Heart left ventricle (tissue), 16 donors: ENCODE data around the gene USP13. TPM values are rescaled to one million over a fixed set of nuclear protein-coding genes. Genes with fewer than 3 reads are reported as not detected.

Experiments
- ATAC-seq, 4 donors: fragments of 200-7000 bp; cut with Tn5 transposase; one replicate each; pipeline ENCODE4 v1.9.1; 2020 to 2022; ENCODE audit warnings: moderate library complexity in 4 of 4, mild to moderate bottlenecking in 3 of 4, moderate number of reproducible peaks in 1 of 4
- DNase-seq, 5 donors: peaks; one replicate each; pipeline ENCODE4 v3.0.0-alpha.2; 2020
- H3K27ac ChIP-seq, 12 donors: fragments of 200-600 bp; sonication (generic) in 4 of 12; one replicate each; pipeline versions ENCODE4 v1.5.0 to v1.8.0; 2016 to 2022; ENCODE audit warnings: mild to moderate bottlenecking in 2 of 12
- H3K27me3 ChIP-seq, 9 donors: fragments of 200-600 bp; sonication (generic) in 2 of 9; one replicate each; pipeline versions ENCODE4 v1.5.1 to v1.8.0; 2016 to 2022; ENCODE audit warnings: mild to moderate bottlenecking in 3 of 9
- H3K36me3 ChIP-seq, 9 donors: fragments of 200-600 bp; sonication (generic) in 2 of 9; one replicate each; pipeline versions ENCODE4 v1.5.0 to v1.8.0; 2018 to 2022; ENCODE audit warnings: mild to moderate bottlenecking in 2 of 9
- H3K4me1 ChIP-seq, 12 donors: fragments of 200-600 bp; sonication (generic) in 4 of 12; one replicate each; pipeline versions ENCODE4 v1.5.0 to v1.8.0; 2016 to 2022; ENCODE audit warnings: mild to moderate bottlenecking in 3 of 12
- H3K4me3 ChIP-seq, 12 donors: fragments of 200-600 bp; sonication (generic) in 4 of 12; one replicate each; pipeline versions ENCODE4 v1.5.0 to v1.8.0; 2017 to 2022; ENCODE audit warnings: mild to moderate bottlenecking in 9 of 12, moderate library complexity in 4 of 12
- H3K9me3 ChIP-seq, 12 donors: fragments of 200-600 bp; sonication (generic) in 4 of 12; one replicate each; pipeline versions ENCODE4 v1.5.0 to v1.8.0; 2016 to 2022; ENCODE audit warnings: mild to moderate bottlenecking in 1 of 12
- CTCF ChIP-seq, 12 donors: fragments of 200-600 bp; sonication (generic) in 4 of 12; IDR thresholded peaks; one replicate each; pipeline versions ENCODE4 v1.5.0 to v1.8.0; 2018 to 2022; ENCODE audit warnings: antibody characterized with exemption in 12 of 12, mild to moderate bottlenecking in 5 of 12
- POLR2A ChIP-seq, 2 donors: fragments of 450-650 bp; IDR thresholded peaks; one replicate each; pipeline ENCODE4 v1.6.1; 2017; ENCODE audit warnings: antibody characterized with exemption in 2 of 2, mild to moderate bottlenecking in 2 of 2, moderate library complexity in 2 of 2
- WGBS, 4 donors: extraction: QIAGEN DNeasy Blood & Tissue Kit in 2 of 4; methylation state at CpG; one replicate each; pipeline versions ENCODE4 v1.1.5 to v1.1.7; 2013 to 2018; 5-methylcytosine and 5-hydroxymethylcytosine counted together
- intact Hi-C, 10 donors: fragments of 100-400 bp; cut with DNase I; formaldehyde crosslinking; loops; one replicate each; pipeline versions ENCODE4 v1.11.1 to v1.14.2; 2022
- polyA plus RNA-seq, 2 donors: library from polyadenylated mRNA; stranded (reverse); fragments of 200-250 nt; gene quantifications; one replicate each; pipeline ENCODE4 v1.2.3, GENCODE V29; 2013
- total RNA-seq, 9 donors: library from RNA; depleted of rRNA in 2 of 9; stranded (reverse); fragments of >200 nt in 2 of 9; fragmentation: NEBNext Ultra II Directional in 3 of 9; extraction: Animal tissue kit (Norgen Biotek cat#: 25700) in 3 of 9; gene quantifications; one replicate each; pipeline versions ENCODE4 v1.1.0 to v1.2.4, GENCODE V29; 2016 to 2023
- donor health status: ischemic (EF 13 %, LVEDD 7.1; RV severe dilation, severe dysfunction).
- donor health status: healthy with polysubstance abuse.
- donor health status: DM: no; HTN: yes; CAD: no.
- donor health status: DM: no; HTN: no; CAD: no.
- donor health status: ischemic (EF 25% LVEDD 6.9; RV normal size, moderate dysfunction).
- donor health status: ischemic (EF 25% LVEDD 5.7; RV mildly dilated, moderate dysfunction).
- donor health status: healthy.
- donor health status: DM: yes; HTN: yes; CAD: no.
- donor health status: ischemic (EF 35%, LVEDD 5.7; RV mildly dilated, moderate dysfunction).
- donor health status: nonischemic (EF 11% LVEDD 7.7; RV severe dilation, severe dysfunction).
- donor health status: DM: yes; HTN: yes; CAD: no.
- donor health status: PGD.
- donor health status: ischemic (EF 29% LVEDD 5.4; RV normal size, mild dysfunction).
- donor health status: nonischemic (EF 23%, LVEDD 6.1; RV moderate dilation, normal function).

The USP13 gene
- total and polyA plus RNA-seq, 11 donors, result 29.2 to 287 (median 137) TPM

DNA sequence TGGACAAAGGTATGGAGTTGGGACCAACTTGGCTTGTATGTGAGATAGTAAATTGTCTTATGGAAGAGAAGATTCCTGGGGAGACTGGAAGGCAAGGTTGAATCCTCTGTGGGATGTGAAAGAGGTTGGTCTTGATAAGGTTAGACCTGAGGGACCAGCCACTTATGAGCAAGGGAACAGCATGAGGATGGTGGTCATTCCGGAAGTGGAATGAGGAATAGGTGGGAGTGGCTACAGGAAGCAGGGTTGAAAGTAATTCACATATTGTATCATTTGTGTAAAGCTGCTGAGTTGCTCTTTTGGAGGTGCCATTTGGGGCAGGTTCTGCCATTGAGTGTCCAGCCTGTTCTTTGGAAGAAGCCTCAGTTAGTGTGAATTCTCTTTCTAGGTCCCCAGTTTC is 13.2 kb downstream of the USP13 start:
- peak overlapping the region in 3 of 12 donors; percentile 8 to 18 (median 16) for H3K4me3 ChIP-seq
- TF ChIP-seq POLR2A (IDR thresholded peaks at IDR 0.05) (no peak), CTCF (IDR thresholded peaks at IDR 0.05) (no peak)
- H3K27me3 ChIP-seq, result no peaks in the 10 kb centered on the region
- no peaks in the 10 kb centered on the region for H3K9me3 ChIP-seq
- peak overlapping the region; percentile 23 to 81 (median 68) for H3K27ac ChIP-seq
- DNase-seq, result no peak
- H3K4me1 ChIP-seq, result peaks cover 0 to 87% (median 38%) of the 10 kb centered on the region in 12 donors
- intact Hi-C loops, result loop anchor here in 1 of 10 donors (5.0 kb wide), 1 partner anchor 46 kb away; no protein-coding TSS in a partner anchor
- WGBS, 4 donors, result 11 to 38% (median 25%) methylated on average over 1 of the region's 1 CpG
- ATAC-seq, result peak in 3 of 4 donors; percentile 2 to 17 (median 3)
- H3K36me3 ChIP-seq, result no peaks in the 10 kb centered on the region

DNA sequence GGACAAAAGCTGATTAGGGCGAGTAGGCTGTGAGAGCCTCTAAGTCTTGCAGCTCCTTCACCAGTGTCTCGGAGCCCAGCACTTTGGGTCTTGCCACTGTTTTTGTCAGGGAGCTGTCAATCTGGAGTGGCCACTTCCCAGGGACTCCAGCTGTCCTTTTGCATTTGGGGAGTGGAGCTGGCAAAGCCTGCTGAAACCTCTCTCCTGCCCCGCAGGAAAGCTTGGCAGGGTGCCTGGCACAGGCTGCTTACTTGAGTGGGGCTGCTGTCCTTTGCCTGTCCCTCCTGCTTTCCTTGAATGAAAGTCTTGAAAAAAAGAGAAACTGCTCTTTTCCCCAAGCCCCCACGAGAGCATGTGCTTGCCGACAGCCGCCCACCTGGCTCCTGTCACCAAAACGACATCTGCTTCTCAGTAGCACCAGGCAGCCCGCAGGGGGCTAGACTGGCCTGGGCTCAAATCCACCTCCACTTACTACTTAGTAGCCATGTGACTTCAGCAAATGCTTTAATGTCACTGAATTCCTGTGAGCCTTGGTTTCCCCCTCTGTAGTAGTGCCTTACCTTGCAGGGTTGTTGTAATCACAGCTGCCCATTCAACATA is 13.7 kb downstream of the USP13 start:
- no peaks in the 10 kb centered on the region for H3K9me3 ChIP-seq
- no peaks in the 10 kb centered on the region for H3K27me3 ChIP-seq
- intact Hi-C loops, result loop anchor here in 1 of 10 donors (5.0 kb wide), 1 partner anchor 46 kb away; no protein-coding TSS in a partner anchor
- no peak for TF ChIP-seq CTCF (IDR thresholded peaks at IDR 0.05)
- no peak for TF ChIP-seq POLR2A (IDR thresholded peaks at IDR 0.05)
- no peaks in the 10 kb centered on the region for H3K36me3 ChIP-seq
- 27 to 32% (median 31%) methylated on average over 8 of the region's 8 CpGs for WGBS, 4 donors
- peak; percentile 76 to 85 (median 80) for ATAC-seq
- H3K4me3 ChIP-seq, result peak overlapping the region in 3 of 12 donors; percentile 8 to 18 (median 16)
- DNase-seq, result peak; percentile 74 to 91 (median 86)
- peak overlapping the region; percentile 23 to 81 (median 68) for H3K27ac ChIP-seq
- H3K4me1 ChIP-seq, result peaks cover 0 to 90% (median 36%) of the 10 kb centered on the region in 12 donors

DNA sequence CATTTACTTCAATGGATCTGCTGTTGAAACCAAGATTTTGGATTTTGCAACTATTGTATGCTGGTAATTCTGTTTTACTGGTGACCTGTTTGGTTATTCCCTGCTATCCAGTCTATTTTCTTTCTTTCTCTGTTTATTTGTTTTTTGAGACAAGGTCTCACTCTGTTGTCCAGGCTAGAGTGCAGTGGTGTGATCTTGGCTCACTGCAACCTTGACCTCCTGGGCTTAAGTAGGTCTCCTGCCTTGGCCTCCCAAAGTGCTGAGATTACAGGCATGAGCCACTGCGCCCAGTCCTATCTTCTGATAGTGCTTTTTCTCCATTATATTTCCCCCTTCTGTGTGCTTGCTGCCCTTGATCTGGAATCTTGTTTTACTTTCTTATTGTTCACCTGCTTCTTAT is 15.6 kb downstream of the USP13 start:
- Histone ChIP-seq H3K4me1 (peaks cover 0 to 90% (median 29%) of the 10 kb centered on the region in 12 donors), H3K27ac (no peak overlapping the region), H3K36me3 (no peaks in the 10 kb centered on the region), H3K9me3 (no peaks in the 10 kb centered on the region), H3K4me3 (no peak overlapping the region), H3K27me3 (no peaks in the 10 kb centered on the region)
- TF ChIP-seq POLR2A (IDR thresholded peaks at IDR 0.05) (no peak), CTCF (IDR thresholded peaks at IDR 0.05) (no peak)
- ATAC-seq (no peak), DNase-seq (no peak)
- 89 to 93% (median 92%) methylated on average over 1 of the region's 1 CpG for WGBS, 4 donors
- intact Hi-C loops, result loop anchor here in 1 of 10 donors (5.0 kb wide), 1 partner anchor 44 kb away; no protein-coding TSS in a partner anchor

GRCh38 chr3:179670311-179670710 is 17.5 kb downstream of the USP13 start:
- intact Hi-C loops, result no loop called here
- Histone ChIP-seq H3K9me3 (no peaks in the 10 kb centered on the region), H3K4me3 (no peak overlapping the region), H3K36me3 (no peaks in the 10 kb centered on the region), H3K27ac (peak overlapping the region in 2 of 12 donors; percentile 17 to 18), H3K4me1 (peaks cover 0 to 85% (median 23%) of the 10 kb centered on the region in 12 donors), H3K27me3 (no peaks in the 10 kb centered on the region)
- WGBS, 4 donors, result 72 to 85% (median 82%) methylated on average over 8 of the region's 8 CpGs
- no peak for DNase-seq
- ATAC-seq, result no peak
- TF ChIP-seq POLR2A (IDR thresholded peaks at IDR 0.05), result no peak
- no peak for TF ChIP-seq CTCF (IDR thresholded peaks at IDR 0.05)
